AG09319 (cell line): ENCODE data around the gene KRT85.

Source experiments
- DNase-seq: peaks from one replicate; pipeline ENCODE4 v3.0.0-alpha.2; 2010; ENCODE audit warnings: low read depth; ENCODE audit errors: extremely low read depth
- TF ChIP-seq, protein P1 (sequence below): IDR thresholded peaks from 2 replicates; pipeline ENCODE4 v1.5.1; 2011; ENCODE audit warnings: low read depth, mild to moderate bottlenecking, inconsistent platforms, low read length, moderate library complexity

Gene KRT85

DNA sequence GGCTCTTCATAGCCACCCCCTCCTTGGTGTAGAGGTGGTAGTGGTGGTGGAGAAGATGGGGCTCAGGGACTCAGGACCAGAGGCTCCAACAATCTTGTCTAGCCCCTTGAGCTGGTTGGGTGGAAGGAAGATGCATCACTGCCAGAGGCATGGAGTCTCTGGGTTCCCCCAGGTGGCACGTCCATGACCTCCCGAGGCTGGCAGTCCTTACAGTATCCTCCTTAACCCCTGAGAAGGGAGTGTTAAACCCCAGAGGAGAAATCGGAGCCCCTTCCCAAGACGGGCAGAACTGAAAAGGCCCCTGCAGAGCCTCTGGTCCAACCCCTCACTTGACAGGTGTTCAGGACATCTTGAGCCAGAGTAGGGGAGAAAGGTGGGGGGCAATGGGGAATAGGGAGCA, 55.2 kb downstream of the KRT85 start:
- TF ChIP-seq, protein P1, sequence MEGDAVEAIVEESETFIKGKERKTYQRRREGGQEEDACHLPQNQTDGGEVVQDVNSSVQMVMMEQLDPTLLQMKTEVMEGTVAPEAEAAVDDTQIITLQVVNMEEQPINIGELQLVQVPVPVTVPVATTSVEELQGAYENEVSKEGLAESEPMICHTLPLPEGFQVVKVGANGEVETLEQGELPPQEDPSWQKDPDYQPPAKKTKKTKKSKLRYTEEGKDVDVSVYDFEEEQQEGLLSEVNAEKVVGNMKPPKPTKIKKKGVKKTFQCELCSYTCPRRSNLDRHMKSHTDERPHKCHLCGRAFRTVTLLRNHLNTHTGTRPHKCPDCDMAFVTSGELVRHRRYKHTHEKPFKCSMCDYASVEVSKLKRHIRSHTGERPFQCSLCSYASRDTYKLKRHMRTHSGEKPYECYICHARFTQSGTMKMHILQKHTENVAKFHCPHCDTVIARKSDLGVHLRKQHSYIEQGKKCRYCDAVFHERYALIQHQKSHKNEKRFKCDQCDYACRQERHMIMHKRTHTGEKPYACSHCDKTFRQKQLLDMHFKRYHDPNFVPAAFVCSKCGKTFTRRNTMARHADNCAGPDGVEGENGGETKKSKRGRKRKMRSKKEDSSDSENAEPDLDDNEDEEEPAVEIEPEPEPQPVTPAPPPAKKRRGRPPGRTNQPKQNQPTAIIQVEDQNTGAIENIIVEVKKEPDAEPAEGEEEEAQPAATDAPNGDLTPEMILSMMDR: no peak
- no peak for DNase-seq

DNA sequence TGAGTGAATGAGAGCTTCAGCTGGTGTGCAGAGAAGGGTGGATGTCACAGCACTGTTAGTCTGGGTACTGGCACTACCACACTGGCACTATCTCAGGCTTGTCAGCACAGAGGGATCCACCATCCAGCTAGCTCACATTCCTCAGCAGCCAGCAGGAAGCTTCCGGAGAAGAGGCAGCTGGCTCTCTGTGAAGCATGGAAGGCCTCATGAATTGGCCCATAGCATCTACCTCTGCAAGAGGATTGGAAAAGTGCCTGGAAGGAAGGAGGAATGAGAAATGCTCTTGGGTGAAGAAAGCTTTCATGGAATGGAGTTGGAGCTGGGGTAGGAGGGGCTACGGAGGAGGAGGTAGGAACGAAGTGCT, 56.0 kb downstream of the KRT85 start:
- DNase-seq: no peak

DNA sequence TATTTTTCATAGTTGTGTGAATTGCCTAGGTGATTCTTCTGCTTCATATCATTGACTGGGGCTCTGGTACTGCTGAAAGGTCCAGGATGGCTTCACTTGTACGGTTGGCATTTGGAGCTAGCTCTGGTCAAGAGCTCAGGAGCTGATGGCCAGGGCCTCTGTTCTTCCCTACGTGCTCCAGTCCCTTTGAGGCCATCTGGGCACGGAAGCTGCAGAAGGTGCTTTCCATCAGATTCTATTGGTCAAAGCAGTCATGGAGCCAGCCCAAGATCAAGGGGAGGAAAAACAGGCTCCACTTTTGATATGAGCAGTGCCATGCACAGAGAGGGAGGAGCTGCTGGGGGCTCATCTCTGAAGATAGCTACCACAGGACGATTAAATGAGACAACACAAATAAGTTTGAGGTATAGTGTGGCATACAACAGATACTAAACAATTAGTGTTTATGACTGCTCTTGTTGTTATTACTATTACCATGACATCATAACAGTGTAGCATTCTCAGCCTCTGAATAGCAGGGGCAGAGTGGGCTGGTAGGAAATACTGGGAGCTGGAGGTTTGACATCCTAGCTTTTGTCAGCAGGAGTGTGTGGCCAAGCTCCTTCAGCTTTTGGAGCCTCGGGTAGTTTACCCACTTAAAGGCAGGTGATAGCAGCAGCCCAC, 56.5 kb downstream of the KRT85 start:
- TF ChIP-seq, protein P1: no peak

More for the DNA sequence above, 56.0 kb downstream of the KRT85 start:
- TF ChIP-seq, protein P1: no peak

More for the DNA sequence above, 56.5 kb downstream of the KRT85 start:
- DNase-seq: no peak
